ENCODE data around the gene DUSP19. TPM values are rescaled to one million over a fixed set of nuclear protein-coding genes. Genes with fewer than 3 reads are reported as not detected.

DUSP19 gene
- total and polyA plus RNA-seq, 5 donors from 2014 or later: 0.21 to 1.7 (median 1.4) TPM

- Mint-ChIP-seq H3K9me3 (peaks cover 0 to 2% (median 1%) of the 10 kb centered on the region in 7 donors), H3K4me1 (peaks cover 0 to 23% (median 5%) of the 10 kb centered on the region in 4 donors), H3K27ac (no peak overlapping the region), H3K27me3 (no peaks in the 10 kb centered on the region), H3K36me3 (peaks cover 59% of the 10 kb centered on the region), H3K4me3 (no peak overlapping the region)
- no peaks in the 10 kb centered on the region for H3K4me1 ChIP-seq (ENCODE audit: control insufficient read depth, insufficient read depth, low read length, poor library complexity, severe bottlenecking)
- ATAC-seq (ENCODE audit: low read depth in 2 of 2) (no peak), DNase-seq (no peak)
- peaks cover 28% of the 10 kb centered on the region for H3K36me3 ChIP-seq (ENCODE audit: control insufficient read depth, insufficient read depth, low read length)
- peaks cover 0 to under 1% of the 10 kb centered on the region in 2 experiments for H3K9me3 ChIP-seq (ENCODE audit: control insufficient read depth in 2 of 2, low read length in 2 of 2)
- H3K27ac ChIP-seq (ENCODE audit: insufficient read depth, low read length, poor library complexity, severe bottlenecking): no peak overlapping the region
- H3K4me3 ChIP-seq (ENCODE audit: low read depth, low read length): no peak overlapping the region
- H3K27me3 ChIP-seq (ENCODE audit: control insufficient read depth, insufficient read depth, low read length): no peaks in the 10 kb centered on the region
Measured at GRCh38 chr2:183149489-183149888, 70.9 kb downstream of the DUSP19 start.

Other genes with a start within 250 kb of the DUSP19 start
- not detected for gene FRZB, start 212.1 kb upstream of the DUSP19 start, total RNA-seq
- not detected for gene FRZB, start 212.1 kb upstream of the DUSP19 start, polyA plus RNA-seq
- gene NCKAP1, start 40.3 kb upstream of the DUSP19 start, total RNA-seq: 5.7 TPM
- gene NCKAP1, start 40.3 kb upstream of the DUSP19 start, polyA plus RNA-seq: 1 to 10 TPM in 3 of 4 donors, under 1 TPM in 1; 0.64 to 1.4 (median 1.1) TPM
- 11.9 TPM for gene NUP35, start 45.7 kb downstream of the DUSP19 start, total RNA-seq
- gene NUP35, start 45.7 kb downstream of the DUSP19 start, polyA plus RNA-seq: 10 to 100 TPM in 1 of 4 donors, 1 to 10 TPM in 3; 5.6 to 10.4 (median 7.7) TPM

Data from CD4-positive, CD25-positive, alpha-beta regulatory T cell (primary cell).